A549 treated with AZD9567 at 1 μM for 4 hours (cell line): Measurements from ENCODE around the gene RPL11. TPM values are rescaled to one million over a fixed set of nuclear protein-coding genes. Genes with fewer than 3 reads are reported as not detected.

ENCODE experiments used
- total RNA-seq: library from RNA; stranded (reverse); fragments of 200-300 nt; extraction: Qiagen RNA extraction; gene quantifications from 5 replicates; pipeline ENCODE4 v1.2.3, GENCODE V29; 2022; ENCODE audit not compliant: insufficient read depth

RPL11 gene
- 1,287 to 1,484 TPM (median 1,441 TPM) in 5 replicates for total RNA-seq

GRCh38 chr1:23691499-23692307 is at the start of gene RPL11:
RPL11 (plus strand) TSS chr1:23691806; CDS start chr1:23691824, 18 bp downstream.

GRCh38 chr1:23743287-23744152 is 51.9 kb downstream of the RPL11 start, which contains the start of gene ELOA:
ELOA (plus strand) TSS chr1:23743471; CDS start chr1:23743504, 33 bp downstream.

Other genes with a start within 250 kb of the RPL11 start
- 4.5 to 15.6 TPM (median 6.6 TPM) in 5 replicates for gene ASAP3, start 207.6 kb upstream of the RPL11 start, total RNA-seq
- gene E2F2, start 160.6 kb upstream of the RPL11 start, total RNA-seq = 1.2 to 2.6 TPM (median 2.1 TPM) in 5 replicates
- gene ID3, start 132.3 kb upstream of the RPL11 start, total RNA-seq = 288 to 441 TPM (median 376 TPM) in 5 replicates
- gene ELOA, start 51.7 kb downstream of the RPL11 start, total RNA-seq = 27.9 to 32.8 TPM (median 28.8 TPM) in 5 replicates
- gene PITHD1, start 86.6 kb downstream of the RPL11 start, total RNA-seq = 28.4 to 40.6 TPM (median 35.0 TPM) in 5 replicates
- 55.6 to 74.5 TPM (median 57.7 TPM) in 5 replicates for gene LYPLA2, start 99.3 kb downstream of the RPL11 start, total RNA-seq
- gene GALE, start 108.9 kb downstream of the RPL11 start, total RNA-seq = 50.1 to 77.4 TPM (median 69.9 TPM) in 5 replicates
- 11.6 to 17.1 TPM (median 15.1 TPM) in 5 replicates for gene HMGCL, start 133.6 kb downstream of the RPL11 start, total RNA-seq
- 9.3 to 13.1 TPM (median 10.8 TPM) in 5 replicates for gene FUCA1, start 176.5 kb downstream of the RPL11 start, total RNA-seq
- gene CNR2, start 221.6 kb downstream of the RPL11 start, total RNA-seq = not detected in 5 replicates